ENCODE data around the gene FXYD3. TPM values are rescaled to one million over a fixed set of nuclear protein-coding genes. Genes with fewer than 3 reads are reported as not detected.

The FXYD3 gene
- total RNA-seq: not detected in 2 replicates
- long read RNA-seq: 0 reads

- no peaks in the 10 kb centered on the region for H3K9me3 Mint-ChIP-seq (ENCODE audit: unreplicated experiment)
- peaks cover 25% of the 10 kb centered on the region for H3K27me3 Mint-ChIP-seq (ENCODE audit: unreplicated experiment)
- no peaks in the 10 kb centered on the region for H3K36me3 Mint-ChIP-seq (ENCODE audit: unreplicated experiment)
- no peak within 1 kb of the TSS for H3K27ac Mint-ChIP-seq (ENCODE audit: unreplicated experiment)
- no peak for DNase-seq (ENCODE audit: extremely low spot score, unreplicated experiment)
- TF ChIP-seq CTCF (IDR thresholded peaks at IDR 0.05): no peak
- no peak within 1 kb of the TSS for H3K4me3 Mint-ChIP-seq (ENCODE audit: unreplicated experiment)
- H3K4me1 Mint-ChIP-seq (ENCODE audit: unreplicated experiment): peaks cover 7% of the 10 kb centered on the region
These were observed at the start of gene FXYD3 for GRCh38 chr19:35115177-35115951. TSS of gene FXYD3 (plus strand) at chr19:35115823. CDS start at chr19:35119377, 3,554 bp downstream.

GRCh38 chr19:35066121-35066520 lies 49.5 kb upstream of the FXYD3 start:
- no peaks in the 10 kb centered on the region for H3K36me3 Mint-ChIP-seq (ENCODE audit: unreplicated experiment)
- no peak overlapping the region for H3K4me3 Mint-ChIP-seq (ENCODE audit: unreplicated experiment)
- peaks cover 11% of the 10 kb centered on the region for H3K27me3 Mint-ChIP-seq (ENCODE audit: unreplicated experiment)
- H3K4me1 Mint-ChIP-seq (ENCODE audit: unreplicated experiment): peaks cover 14% of the 10 kb centered on the region
- TF ChIP-seq CTCF (IDR thresholded peaks at IDR 0.05): no peak
- DNase-seq (ENCODE audit: extremely low spot score, unreplicated experiment): no peak
- H3K27ac Mint-ChIP-seq (ENCODE audit: unreplicated experiment): no peak overlapping the region
- H3K9me3 Mint-ChIP-seq (ENCODE audit: unreplicated experiment): peaks cover 5% of the 10 kb centered on the region

- H3K4me3 Mint-ChIP-seq (ENCODE audit: unreplicated experiment): no peak overlapping the region
- TF ChIP-seq CTCF (IDR thresholded peaks at IDR 0.05): peak; percentile 92
- peaks cover 5% of the 10 kb centered on the region for H3K9me3 Mint-ChIP-seq (ENCODE audit: unreplicated experiment)
- DNase-seq (ENCODE audit: extremely low spot score, unreplicated experiment): peak; percentile 95
- H3K27ac Mint-ChIP-seq (ENCODE audit: unreplicated experiment): no peak overlapping the region
- no peaks in the 10 kb centered on the region for H3K36me3 Mint-ChIP-seq (ENCODE audit: unreplicated experiment)
- H3K4me1 Mint-ChIP-seq (ENCODE audit: unreplicated experiment): peaks cover 14% of the 10 kb centered on the region
- peaks cover 11% of the 10 kb centered on the region for H3K27me3 Mint-ChIP-seq (ENCODE audit: unreplicated experiment)
These were observed 48.7 kb upstream of the FXYD3 start for GRCh38 chr19:35066691-35067563.

- Mint-ChIP-seq H3K4me3 (ENCODE audit: unreplicated experiment) (no peak overlapping the region), H3K36me3 (ENCODE audit: unreplicated experiment) (no peaks in the 10 kb centered on the region), H3K4me1 (ENCODE audit: unreplicated experiment) (peaks cover 14% of the 10 kb centered on the region), H3K27me3 (ENCODE audit: unreplicated experiment) (peaks cover 2% of the 10 kb centered on the region), H3K9me3 (ENCODE audit: unreplicated experiment) (peaks cover 5% of the 10 kb centered on the region), H3K27ac (ENCODE audit: unreplicated experiment) (no peak overlapping the region)
- no peak for TF ChIP-seq CTCF (IDR thresholded peaks at IDR 0.05)
- no peak for DNase-seq (ENCODE audit: extremely low spot score, unreplicated experiment)
These were observed 46.5 kb upstream of the FXYD3 start for GRCh38 chr19:35068941-35069634.
